ENCODE data around the gene ANKRD22.

ANKRD22 gene

GRCh38 chr10:88896994-88897853 is 45.6 kb upstream of the ANKRD22 start:
- H3K9me3 ChIP-seq (ENCODE audit: insufficient read depth, low read depth, low read length): no peaks in the 10 kb centered on the region
- H3K27me3 ChIP-seq (ENCODE audit: insufficient read depth, low read length, poor library complexity, severe bottlenecking): no peaks in the 10 kb centered on the region
- H3K36me3 ChIP-seq (ENCODE audit: insufficient read depth, low read length): peaks cover 49% of the 10 kb centered on the region; the same call in 1 of the 2 replicates
- no peaks in the 10 kb centered on the region for H3F3A ChIP-seq (ENCODE audit: low read depth)
- TF ChIP-seq EZH2phosphoT487 (IDR thresholded peaks at IDR 0.05; ENCODE audit: borderline replicate concordance): no peak
- TF ChIP-seq CTCF (conservative IDR thresholded peaks at IDR 0.05; ENCODE audit: low read length): no peak
- no peak overlapping the region for H3K9ac ChIP-seq (ENCODE audit: low read depth, low read length, poor library complexity, severe bottlenecking)
- peaks cover 66% of the 10 kb centered on the region for H4K20me1 ChIP-seq (ENCODE audit: insufficient read depth, low read length, poor library complexity, severe bottlenecking)
- H2AFZ ChIP-seq (ENCODE audit: low read length): no peak overlapping the region
- peaks cover 78% of the 10 kb centered on the region for H3K79me2 ChIP-seq (ENCODE audit: insufficient read depth, low read length)
- H3K4me2 ChIP-seq (ENCODE audit: low read depth, low read length, poor library complexity, severe bottlenecking): peak overlapping the region; percentile 44
- H3K9me2 ChIP-seq (replicated peaks; ENCODE audit: low read depth, low read length): no peaks in the 10 kb centered on the region
- H3K4me1 ChIP-seq (ENCODE audit: insufficient read depth, low read length, poor library complexity, severe bottlenecking): peaks cover 46% of the 10 kb centered on the region
- H3K4me3 ChIP-seq (ENCODE audit: low read length, poor library complexity, severe bottlenecking): no peak overlapping the region

GRCh38 chr10:88896372-88896993 is 44.8 kb upstream of the ANKRD22 start:
- H3K9me2 ChIP-seq (replicated peaks; ENCODE audit: low read depth, low read length): no peaks in the 10 kb centered on the region
- no peak overlapping the region for H3K9ac ChIP-seq (ENCODE audit: low read depth, low read length, poor library complexity, severe bottlenecking)
- no peak overlapping the region for H3K4me3 ChIP-seq (ENCODE audit: low read length, poor library complexity, severe bottlenecking)
- H4K20me1 ChIP-seq (ENCODE audit: insufficient read depth, low read length, poor library complexity, severe bottlenecking): peaks cover 73% of the 10 kb centered on the region
- H3K36me3 ChIP-seq (ENCODE audit: insufficient read depth, low read length): peaks cover 42% of the 10 kb centered on the region; the same call in 1 of the 2 replicates
- H3K9me3 ChIP-seq (ENCODE audit: insufficient read depth, low read depth, low read length): no peaks in the 10 kb centered on the region
- TF ChIP-seq CTCF (conservative IDR thresholded peaks at IDR 0.05; ENCODE audit: low read length): no peak
- no peak for TF ChIP-seq EZH2phosphoT487 (IDR thresholded peaks at IDR 0.05; ENCODE audit: borderline replicate concordance)
- peaks cover 51% of the 10 kb centered on the region for H3K4me1 ChIP-seq (ENCODE audit: insufficient read depth, low read length, poor library complexity, severe bottlenecking)
- H3K4me2 ChIP-seq (ENCODE audit: low read depth, low read length, poor library complexity, severe bottlenecking): peak overlapping the region; percentile 44
- no peaks in the 10 kb centered on the region for H3K27me3 ChIP-seq (ENCODE audit: insufficient read depth, low read length, poor library complexity, severe bottlenecking)
- peaks cover 86% of the 10 kb centered on the region for H3K79me2 ChIP-seq (ENCODE audit: insufficient read depth, low read length)
- H2AFZ ChIP-seq (ENCODE audit: low read length): no peak overlapping the region
- no peaks in the 10 kb centered on the region for H3F3A ChIP-seq (ENCODE audit: low read depth)

GRCh38 chr10:88895250-88895649 is 43.6 kb upstream of the ANKRD22 start:
- no peaks in the 10 kb centered on the region for H3K9me3 ChIP-seq (ENCODE audit: insufficient read depth, low read depth, low read length)
- no peak overlapping the region for H3K4me2 ChIP-seq (ENCODE audit: low read depth, low read length, poor library complexity, severe bottlenecking)
- no peaks in the 10 kb centered on the region for H3F3A ChIP-seq (ENCODE audit: low read depth)
- no peaks in the 10 kb centered on the region for H3K27me3 ChIP-seq (ENCODE audit: insufficient read depth, low read length, poor library complexity, severe bottlenecking)
- H2AFZ ChIP-seq (ENCODE audit: low read length): no peak overlapping the region
- H3K4me3 ChIP-seq (ENCODE audit: low read length, poor library complexity, severe bottlenecking): no peak overlapping the region
- peaks cover 89% of the 10 kb centered on the region for H3K79me2 ChIP-seq (ENCODE audit: insufficient read depth, low read length)
- H3K4me1 ChIP-seq (ENCODE audit: insufficient read depth, low read length, poor library complexity, severe bottlenecking): peaks cover 54% of the 10 kb centered on the region
- H3K9me2 ChIP-seq (replicated peaks; ENCODE audit: low read depth, low read length): no peaks in the 10 kb centered on the region
- H3K36me3 ChIP-seq (ENCODE audit: insufficient read depth, low read length): peaks cover 30% of the 10 kb centered on the region; the same call in 1 of the 2 replicates
- no peak for TF ChIP-seq EZH2phosphoT487 (IDR thresholded peaks at IDR 0.05; ENCODE audit: borderline replicate concordance)
- no peak for TF ChIP-seq CTCF (conservative IDR thresholded peaks at IDR 0.05; ENCODE audit: low read length)
- no peak overlapping the region for H3K9ac ChIP-seq (ENCODE audit: low read depth, low read length, poor library complexity, severe bottlenecking)
- peaks cover 72% of the 10 kb centered on the region for H4K20me1 ChIP-seq (ENCODE audit: insufficient read depth, low read length, poor library complexity, severe bottlenecking)
